ENCODE results near the gene ABHD12B. TPM values are rescaled to one million over a fixed set of nuclear protein-coding genes. Genes with fewer than 3 reads are reported as not detected.

ABHD12B gene
- total RNA-seq, 1 experiment from 2014 or later = not detected

- DNase-seq (ENCODE audit: low read depth) = peak; percentile 88
These were observed 32.8 kb upstream of the ABHD12B start for GRCh38 chr14:50839048-50839447.

GRCh38 chr14:50839691-50840090, 32.2 kb upstream of the ABHD12B start:
- no peak for DNase-seq (ENCODE audit: low read depth)

DNA sequence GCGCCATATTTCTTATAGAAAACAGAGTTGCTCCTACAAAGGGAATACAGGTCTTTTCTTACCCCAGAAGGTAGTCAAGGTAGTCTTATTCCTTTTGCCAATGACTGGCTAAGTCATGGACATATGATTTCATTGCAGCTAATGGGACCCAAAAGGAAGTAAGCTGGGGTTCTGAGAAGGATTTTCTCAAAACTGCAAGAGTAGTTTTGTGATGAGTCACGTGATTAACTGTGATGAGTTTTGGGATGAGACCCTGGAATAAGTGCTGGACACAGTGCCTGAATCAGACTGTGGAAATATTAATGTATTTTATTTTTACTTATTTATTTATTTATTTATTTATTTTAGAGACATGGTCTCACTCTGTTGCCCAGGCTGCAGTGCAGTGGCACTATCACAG, 27.5 kb upstream of the ABHD12B start:
- no peak for DNase-seq (ENCODE audit: low read depth)

GRCh38 chr14:50845166-50845565, 26.7 kb upstream of the ABHD12B start:
- DNase-seq (ENCODE audit: low read depth) = no peak

DNA sequence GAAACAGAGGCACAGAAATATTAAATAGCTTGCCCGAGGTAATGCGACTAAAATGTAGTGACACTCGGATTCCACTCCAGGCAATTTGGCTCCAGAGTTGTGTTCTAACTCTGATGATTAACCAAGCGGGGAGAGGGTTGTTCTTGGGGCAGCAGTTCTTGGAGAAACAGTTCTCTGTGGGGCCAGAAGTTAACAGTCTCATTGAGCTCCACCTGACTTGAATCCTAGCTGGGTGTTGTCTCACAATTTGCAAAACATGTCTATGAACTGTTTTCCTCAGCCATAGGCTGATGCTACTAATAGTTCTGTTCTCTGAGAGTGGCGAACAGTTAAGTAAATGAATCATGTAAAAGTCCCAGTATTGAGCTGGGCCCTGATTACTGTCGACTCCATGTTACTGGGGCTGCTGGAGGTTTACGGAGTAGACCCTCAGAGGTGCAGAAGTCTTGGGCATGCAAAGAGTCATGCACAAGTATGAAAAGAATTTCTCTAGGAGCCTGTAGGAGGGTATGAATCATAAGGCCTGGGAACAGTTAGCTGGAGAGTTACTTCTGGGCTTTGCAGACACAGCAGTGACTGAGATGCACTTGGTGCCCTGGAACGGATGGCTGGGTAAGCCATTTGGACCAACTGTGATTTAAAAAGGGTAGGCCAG, 25.5 kb upstream of the ABHD12B start:
- DNase-seq (ENCODE audit: low read depth) = peak; percentile 82

- DNase-seq (ENCODE audit: low read depth) = no peak
These were observed 18.0 kb upstream of the ABHD12B start for GRCh38 chr14:50853891-50854290.

DNA sequence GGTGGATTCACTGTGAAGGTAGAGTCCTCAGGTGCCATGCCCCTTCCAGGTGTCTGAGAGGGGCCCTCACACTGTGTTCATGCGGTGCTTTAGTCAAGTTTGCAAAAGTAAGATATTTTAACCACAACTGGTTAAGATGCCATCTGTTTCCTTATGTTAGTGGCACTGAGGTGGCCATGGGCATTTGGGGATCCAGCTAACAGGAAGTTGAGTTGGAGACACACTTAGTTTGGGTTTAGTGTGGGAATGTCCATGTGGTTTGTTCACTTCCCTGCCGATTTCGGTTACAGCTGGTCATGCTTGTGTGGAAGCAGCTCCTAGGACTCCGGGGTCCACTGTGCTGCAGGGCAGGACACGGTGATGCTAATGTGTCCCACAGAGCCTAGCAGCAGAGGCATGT, 17.3 kb upstream of the ABHD12B start:
- DNase-seq (ENCODE audit: low read depth) = no peak

GRCh38 chr14:50855558-50855957, 16.3 kb upstream of the ABHD12B start:
- DNase-seq (ENCODE audit: low read depth) = no peak

- no peak for DNase-seq (ENCODE audit: low read depth)
These were observed 15.2 kb upstream of the ABHD12B start for GRCh38 chr14:50856660-50857059.

GRCh38 chr14:50859296-50859624, 12.6 kb upstream of the ABHD12B start:
- peak; percentile 30 for DNase-seq (ENCODE audit: low read depth)

GRCh38 chr14:50860478-50861086, 11.3 kb upstream of the ABHD12B start:
- DNase-seq (ENCODE audit: low read depth) = peak; percentile 74

- no peak for DNase-seq (ENCODE audit: low read depth)
These were observed 9.8 kb upstream of the ABHD12B start for GRCh38 chr14:50862036-50862570.

GRCh38 chr14:50864237-50864636, 7.6 kb upstream of the ABHD12B start:
- no peak for DNase-seq (ENCODE audit: low read depth)

- DNase-seq (ENCODE audit: low read depth) = no peak
These were observed 6.9 kb upstream of the ABHD12B start for GRCh38 chr14:50864946-50865345.

DNA sequence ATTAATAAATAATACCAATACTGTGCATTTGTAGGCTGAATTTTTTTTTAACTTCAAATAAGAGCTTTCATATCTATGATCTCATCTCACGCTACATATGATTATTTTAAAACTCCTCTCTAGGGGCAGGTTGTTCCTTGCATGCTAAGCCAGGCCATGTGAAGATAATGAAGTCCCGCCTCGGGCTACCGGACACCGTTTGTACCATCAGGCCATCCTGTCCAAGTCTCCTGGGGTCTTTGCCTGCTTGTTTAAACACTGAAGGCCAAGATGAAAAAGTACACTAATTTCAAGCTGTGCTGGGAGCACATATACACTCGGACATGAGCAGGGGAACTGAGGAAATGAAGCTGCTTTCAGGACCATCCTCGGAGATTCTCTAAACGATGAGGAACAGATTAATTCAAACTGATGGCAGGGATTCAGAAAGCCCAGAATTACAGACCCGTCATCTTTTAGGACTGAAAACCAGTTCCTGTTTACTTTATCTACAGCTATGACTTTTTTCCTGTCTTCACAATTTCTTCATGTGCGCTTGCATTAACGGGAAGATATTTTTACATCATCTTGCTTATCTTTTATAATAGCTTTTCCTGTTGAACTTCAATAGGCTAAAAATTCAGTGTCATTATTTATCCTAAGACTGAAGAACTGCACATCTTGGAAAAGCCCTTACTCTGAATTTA, 6.3 kb upstream of the ABHD12B start:
- no peak for DNase-seq (ENCODE audit: low read depth)

GRCh38 chr14:50871228-50871627, 625 bp upstream of the ABHD12B start:
- no peak for DNase-seq (ENCODE audit: low read depth)

DNA sequence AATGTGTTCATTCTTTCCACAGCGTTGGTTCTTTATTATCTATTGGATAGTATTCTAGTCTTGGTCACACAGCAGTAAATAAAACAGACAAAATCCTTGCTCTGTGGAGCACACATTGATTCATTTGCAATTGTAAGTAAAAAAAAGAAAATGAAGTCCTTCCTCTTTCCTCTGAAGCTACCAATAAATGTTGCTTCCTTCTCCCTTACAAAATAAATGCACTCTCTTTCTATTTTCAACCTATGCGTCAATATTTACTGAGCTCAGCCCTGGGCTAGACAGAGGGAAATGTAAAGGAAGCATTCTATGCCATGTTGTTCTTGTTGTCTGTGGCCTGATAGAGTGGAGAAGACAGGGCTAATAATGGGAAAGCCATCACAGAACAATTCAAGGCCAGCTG, 2.9 kb downstream of the ABHD12B start:
- DNase-seq (ENCODE audit: low read depth) = no peak

DNA sequence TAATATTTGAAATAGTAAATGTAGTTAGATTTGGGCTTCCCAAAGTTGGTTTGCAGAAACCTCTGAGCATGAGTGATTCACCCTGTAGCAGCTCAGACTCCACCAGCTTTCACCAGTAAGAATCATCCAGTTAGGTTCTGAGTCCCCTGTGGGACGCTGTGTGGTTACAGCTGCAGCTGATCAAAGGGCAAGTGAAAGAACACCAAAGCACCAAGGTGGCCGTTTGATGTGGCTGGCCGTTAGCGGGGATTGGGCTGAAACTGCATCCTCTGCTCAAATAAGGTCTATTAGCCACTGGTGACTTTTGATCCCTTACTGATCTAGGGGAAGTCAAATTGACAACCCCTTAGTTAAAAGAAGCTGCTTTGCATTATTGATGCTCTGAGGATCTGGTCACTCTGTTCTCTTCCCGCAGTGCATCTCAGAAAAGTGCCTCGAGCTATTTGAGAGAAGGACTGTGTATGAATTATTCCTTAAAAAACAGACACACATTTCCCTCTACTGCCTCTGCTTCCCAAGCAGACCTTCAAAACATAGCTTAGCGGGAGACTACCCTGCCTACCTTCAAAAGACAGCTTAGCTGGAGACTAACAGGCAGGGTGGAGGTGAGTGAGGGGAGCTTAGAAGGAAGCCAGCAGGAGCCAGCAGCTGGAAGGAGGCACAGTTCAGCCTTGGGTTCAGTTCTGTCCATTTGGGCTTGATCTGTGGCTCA, 3.7 kb downstream of the ABHD12B start:
- DNase-seq (ENCODE audit: low read depth) = peak; percentile 28

GRCh38 chr14:50882932-50883826, 11.3 kb downstream of the ABHD12B start:
- no peak for DNase-seq (ENCODE audit: low read depth)

DNA sequence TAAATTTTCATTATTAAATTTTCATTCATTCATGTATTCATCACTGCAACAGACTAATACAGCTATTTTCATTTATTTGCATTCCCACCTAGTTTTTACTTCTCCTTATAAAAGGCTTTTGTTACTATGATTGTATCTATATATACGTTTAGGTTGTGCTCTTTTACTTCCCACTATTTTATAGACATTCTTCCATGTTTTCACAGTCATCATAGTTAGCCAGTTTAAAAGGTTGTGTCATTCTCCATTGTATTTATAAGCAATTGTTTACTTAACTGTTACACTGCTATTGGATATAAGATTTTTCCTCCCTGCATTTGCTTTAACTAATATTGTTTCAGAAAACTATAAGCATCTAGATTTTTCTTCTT, 12.0 kb downstream of the ABHD12B start:
- no peak for DNase-seq (ENCODE audit: low read depth)

DNA sequence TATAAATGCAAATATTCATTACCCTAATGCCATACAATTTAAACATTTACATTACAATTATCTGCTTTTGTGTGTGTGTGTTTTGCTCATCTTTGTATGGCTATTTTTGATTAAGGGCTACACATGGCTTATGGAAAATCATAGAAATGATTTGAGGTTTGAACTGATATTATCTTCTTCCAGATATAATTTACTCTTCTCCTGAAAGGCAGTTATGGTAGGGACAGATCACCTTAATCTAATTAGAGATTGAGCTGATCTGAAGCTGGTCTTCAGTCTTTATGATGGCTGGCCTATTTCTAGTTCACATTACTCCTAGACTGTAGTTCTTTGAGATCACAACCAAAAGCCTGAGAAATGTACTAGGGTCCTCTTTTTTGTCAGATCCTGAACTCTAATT, 15.6 kb downstream of the ABHD12B start:
- DNase-seq (ENCODE audit: low read depth) = no peak

Measured in HT1080 (cell line).